AML-193 (cell line): ENCODE data around the gene ANXA2R.
A peak's percentile ranks its signal among the peaks of the same experiment; 100 is the strongest.
"Not testable (repeated sequence)": the region's sequence is repeated elsewhere in the genome, so short reads cannot be mapped to it uniquely, and the experiment has no call there.

Experiments used
- DNase-seq, 2 experiments: peaks; one replicate each; lab custom pipeline; 2025; lab: John Stamatoyannopoulos, UW

Gene ANXA2R

GRCh38 chr5:43060020-43060419 lies 19.9 kb upstream of the ANXA2R start:
- DNase-seq: not testable (repeated sequence)

GRCh38 chr5:43055098-43055497 lies 15.0 kb upstream of the ANXA2R start:
- not testable (repeated sequence) for DNase-seq

GRCh38 chr5:43051684-43052083 lies 11.6 kb upstream of the ANXA2R start:
- DNase-seq: no peak

- no peak for DNase-seq
Observed at GRCh38 chr5:43050384-43050783, 10.3 kb upstream of the ANXA2R start.

GRCh38 chr5:43049236-43049635 lies 9.1 kb upstream of the ANXA2R start:
- DNase-seq: no peak

GRCh38 chr5:43046474-43046873 lies 6.4 kb upstream of the ANXA2R start:
- DNase-seq: no peak

GRCh38 chr5:43045236-43045635 lies 5.1 kb upstream of the ANXA2R start:
- DNase-seq: no peak

GRCh38 chr5:43044181-43044914 lies 4.2 kb upstream of the ANXA2R start:
- DNase-seq: no peak

- no peak for DNase-seq
Observed at GRCh38 chr5:43043400-43043756, 3.3 kb upstream of the ANXA2R start.

- peak; percentile 84 to 85 for DNase-seq
Observed at GRCh38 chr5:43042626-43043399, 2.7 kb upstream of the ANXA2R start.

- peak; percentile 94 to 96 for DNase-seq
Observed at GRCh38 chr5:43042176-43042625, 2.1 kb upstream of the ANXA2R start.

GRCh38 chr5:43041669-43042175 lies 1.6 kb upstream of the ANXA2R start:
- DNase-seq: peak; percentile 70 to 83

- DNase-seq: no peak
Observed at GRCh38 chr5:43041110-43041668, 1.1 kb upstream of the ANXA2R start.

GRCh38 chr5:43039471-43040286 lies 440 bp downstream of the ANXA2R start:
- peak; percentile 67 to 81 for DNase-seq

GRCh38 chr5:43039152-43039470 lies 1.0 kb downstream of the ANXA2R start:
- no peak for DNase-seq

- DNase-seq: no peak
Observed at GRCh38 chr5:43038496-43038989, 1.6 kb downstream of the ANXA2R start.

GRCh38 chr5:43037636-43038495 lies 2.3 kb downstream of the ANXA2R start:
- DNase-seq: peak; percentile 78 to 81

- DNase-seq: no peak
Observed at GRCh38 chr5:43036856-43037635, 3.1 kb downstream of the ANXA2R start.

GRCh38 chr5:43036409-43036808 lies 3.7 kb downstream of the ANXA2R start:
- no peak for DNase-seq

GRCh38 chr5:43034591-43034968 lies 5.5 kb downstream of the ANXA2R start:
- DNase-seq: no peak
